Esophagus squamous epithelium (tissue), 4 donors: Measurements from ENCODE around the gene TMEM116.

Experiments used
- POLR2A ChIP-seq, 4 donors: fragments of 450-650 bp; IDR thresholded peaks; one replicate each; pipeline ENCODE4 v1.6.1; 2017; ENCODE audit warnings: antibody characterized with exemption in 4 of 4, mild to moderate bottlenecking in 4 of 4, moderate library complexity in 3 of 4
- TF ChIP-seq, protein P1 (sequence below), 6 experiments: fragments of 450-650 bp in 4 of 6; fragments of 200-600 bp in 2 of 6; sonication (generic) in 2 of 6; IDR thresholded peaks; one replicate each; pipeline ENCODE4 v1.5.1; 2016 to 2019; ENCODE audit warnings: antibody characterized with exemption in 6 of 6, mild to moderate bottlenecking in 4 of 6, moderate library complexity in 4 of 6

DNA sequence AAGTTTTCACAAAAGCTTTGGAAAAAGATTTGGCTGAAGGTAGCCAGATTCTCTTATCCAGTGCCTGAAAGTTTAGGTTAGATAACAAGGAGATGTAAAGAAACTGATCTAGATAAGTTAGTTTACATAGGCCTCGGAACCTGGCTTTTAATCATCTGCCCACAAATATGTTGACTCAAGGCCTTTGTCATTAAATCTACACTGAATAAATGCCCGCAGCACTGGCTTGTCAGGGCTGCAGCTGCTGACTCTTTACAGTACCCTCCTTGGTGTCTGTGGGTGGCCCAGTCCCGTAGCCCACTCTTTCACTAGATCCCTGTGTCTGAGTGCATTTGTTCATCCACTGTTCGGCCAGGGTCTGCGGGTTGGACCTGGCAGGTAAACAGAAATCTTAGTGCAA lies 58.0 kb downstream of the TMEM116 start:
- TF ChIP-seq, protein P1, sequence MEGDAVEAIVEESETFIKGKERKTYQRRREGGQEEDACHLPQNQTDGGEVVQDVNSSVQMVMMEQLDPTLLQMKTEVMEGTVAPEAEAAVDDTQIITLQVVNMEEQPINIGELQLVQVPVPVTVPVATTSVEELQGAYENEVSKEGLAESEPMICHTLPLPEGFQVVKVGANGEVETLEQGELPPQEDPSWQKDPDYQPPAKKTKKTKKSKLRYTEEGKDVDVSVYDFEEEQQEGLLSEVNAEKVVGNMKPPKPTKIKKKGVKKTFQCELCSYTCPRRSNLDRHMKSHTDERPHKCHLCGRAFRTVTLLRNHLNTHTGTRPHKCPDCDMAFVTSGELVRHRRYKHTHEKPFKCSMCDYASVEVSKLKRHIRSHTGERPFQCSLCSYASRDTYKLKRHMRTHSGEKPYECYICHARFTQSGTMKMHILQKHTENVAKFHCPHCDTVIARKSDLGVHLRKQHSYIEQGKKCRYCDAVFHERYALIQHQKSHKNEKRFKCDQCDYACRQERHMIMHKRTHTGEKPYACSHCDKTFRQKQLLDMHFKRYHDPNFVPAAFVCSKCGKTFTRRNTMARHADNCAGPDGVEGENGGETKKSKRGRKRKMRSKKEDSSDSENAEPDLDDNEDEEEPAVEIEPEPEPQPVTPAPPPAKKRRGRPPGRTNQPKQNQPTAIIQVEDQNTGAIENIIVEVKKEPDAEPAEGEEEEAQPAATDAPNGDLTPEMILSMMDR (IDR thresholded peaks at IDR 0.05), result no peak
- TF ChIP-seq POLR2A (IDR thresholded peaks at IDR 0.05), result no peak
